NCI-H510A treated with DMSO at 0.1 percent for 48 hours (cell line): ENCODE results near the gene YRDC.
"Not testable (repeated sequence)": the region's sequence is repeated elsewhere in the genome, so short reads cannot be mapped to it uniquely, and the experiment has no call there.

Experiments used
- DNase-seq: peaks from one replicate; lab custom pipeline; 2025; lab: John Stamatoyannopoulos, UW

YRDC gene

GRCh38 chr1:37771440-37771839, 36.6 kb downstream of the YRDC start:
- DNase-seq, result not testable (repeated sequence)

GRCh38 chr1:37767488-37767887, 40.5 kb downstream of the YRDC start:
- DNase-seq, result no peak

- peak; percentile 100 for DNase-seq
Measured at GRCh38 chr1:37765916-37766664, 41.9 kb downstream of the YRDC start.

GRCh38 chr1:37764888-37765441, 43.0 kb downstream of the YRDC start, which contains the start of gene EPHA10:
EPHA10 (minus strand) TSS chr1:37765120; CDS start chr1:37765066, 54 bp downstream.
- peak; percentile 99 for DNase-seq

- DNase-seq, result peak; percentile 96
Measured at GRCh38 chr1:37764414-37764825, 43.6 kb downstream of the YRDC start.

GRCh38 chr1:37763791-37764413, 44.1 kb downstream of the YRDC start:
- DNase-seq, result no peak

GRCh38 chr1:37762516-37762915, 45.5 kb downstream of the YRDC start:
- no peak for DNase-seq

GRCh38 chr1:37761416-37762095, 46.5 kb downstream of the YRDC start:
- no peak for DNase-seq

- DNase-seq, result no peak
Measured at GRCh38 chr1:37759451-37759850, 48.6 kb downstream of the YRDC start.

GRCh38 chr1:37755951-37756560, 52.0 kb downstream of the YRDC start:
- no peak for DNase-seq

GRCh38 chr1:37755290-37755689, 52.7 kb downstream of the YRDC start:
- no peak for DNase-seq

- no peak for DNase-seq
Measured at GRCh38 chr1:37753473-37754321, 54.3 kb downstream of the YRDC start.
